WI38 (cell line): ENCODE results near the gene BRK1.

Experiments used
- H3K4me3 ChIP-seq: 2 replicates; pipeline ENCODE4 v1.5.1; 2011; ENCODE audit warnings: low read depth, mild to moderate bottlenecking, control low read depth, low read length
- CTCF ChIP-seq: IDR thresholded peaks from 2 replicates; pipeline ENCODE4 v1.5.1; 2012; ENCODE audit warnings: low read depth, mild to moderate bottlenecking, control low read depth, low read length

BRK1 gene

GRCh38 chr3:10160346-10160745 lies 44.9 kb downstream of the BRK1 start:
- no peak overlapping the region for H3K4me3 ChIP-seq
- no peak for TF ChIP-seq CTCF

- no peak overlapping the region for H3K4me3 ChIP-seq
- no peak for TF ChIP-seq CTCF
Observed at GRCh38 chr3:10160925-10161324, 45.5 kb downstream of the BRK1 start.

GRCh38 chr3:10162185-10162584 lies 46.7 kb downstream of the BRK1 start:
- H3K4me3 ChIP-seq: no peak overlapping the region
- TF ChIP-seq CTCF: no peak

GRCh38 chr3:10164201-10164545 lies 48.7 kb downstream of the BRK1 start:
- peak overlapping the region; percentile 83 for H3K4me3 ChIP-seq

GRCh38 chr3:10164546-10165393 lies 49.3 kb downstream of the BRK1 start, which contains the start of gene IRAK2:
IRAK2 (plus strand) TSS chr3:10164919; CDS start chr3:10164955, 36 bp downstream.
- TF ChIP-seq CTCF: peak; percentile 52
- peak within 1 kb of the TSS; percentile 83 for H3K4me3 ChIP-seq

GRCh38 chr3:10166213-10166604 lies 50.7 kb downstream of the BRK1 start:
- H3K4me3 ChIP-seq: no peak overlapping the region
- TF ChIP-seq CTCF: no peak

- H3K4me3 ChIP-seq: no peak overlapping the region
- no peak for TF ChIP-seq CTCF
Observed at GRCh38 chr3:10169000-10169496, 53.6 kb downstream of the BRK1 start.

GRCh38 chr3:10170915-10171478 lies 55.5 kb downstream of the BRK1 start:
- H3K4me3 ChIP-seq: no peak overlapping the region
- no peak for TF ChIP-seq CTCF
